GM18505 (cell line): ENCODE data around the gene CHRM5.
A peak's percentile ranks its signal among the peaks of the same experiment; 100 is the strongest.

Experiments used
- ATAC-seq: cut with Tn5 transposase; IDR thresholded peaks from one replicate; pipeline ENCODE4 v1.9.1; 2021; ENCODE audit not compliant: unreplicated experiment
- POLR2A ChIP-seq: IDR thresholded peaks from 4 replicates; pipeline ENCODE4 v1.6.1; 2011; ENCODE audit warnings: borderline replicate concordance; ENCODE audit not compliant: insufficient read depth, insufficient read length; ENCODE audit errors: extremely low read depth

CHRM5 gene

GRCh38 chr15:34059946-34060345 is 91.6 kb downstream of the CHRM5 start:
- no peak for ATAC-seq
- TF ChIP-seq POLR2A, result no peak

GRCh38 chr15:34064438-34064837 is 96.1 kb downstream of the CHRM5 start:
- ATAC-seq, result no peak

GRCh38 chr15:34065261-34065660 is 97.0 kb downstream of the CHRM5 start:
- no peak for ATAC-seq
- TF ChIP-seq POLR2A, result no peak

More at GRCh38 chr15:34064438-34064837, 96.1 kb downstream of the CHRM5 start:
- TF ChIP-seq POLR2A, result no peak

GRCh38 chr15:34065941-34066340 is 97.6 kb downstream of the CHRM5 start:
- no peak for ATAC-seq
- no peak for TF ChIP-seq POLR2A

- TF ChIP-seq POLR2A, result no peak
- no peak for ATAC-seq
These were observed 101.7 kb downstream of the CHRM5 start for GRCh38 chr15:34070003-34070402.

GRCh38 chr15:34076785-34077184 is 108.5 kb downstream of the CHRM5 start:
- no peak for ATAC-seq

GRCh38 chr15:34078900-34079299 is 110.6 kb downstream of the CHRM5 start:
- TF ChIP-seq POLR2A, result no peak
- ATAC-seq, result no peak

More at GRCh38 chr15:34076785-34077184, 108.5 kb downstream of the CHRM5 start:
- no peak for TF ChIP-seq POLR2A

- no peak for ATAC-seq
- no peak for TF ChIP-seq POLR2A
These were observed 111.6 kb downstream of the CHRM5 start for GRCh38 chr15:34079904-34080303.

- no peak for TF ChIP-seq POLR2A
- ATAC-seq, result no peak
These were observed 115.8 kb downstream of the CHRM5 start for GRCh38 chr15:34084086-34084485.

- no peak for ATAC-seq
- no peak for TF ChIP-seq POLR2A
These were observed 117.4 kb downstream of the CHRM5 start for GRCh38 chr15:34085746-34086145.

GRCh38 chr15:34099914-34100313 is 131.6 kb downstream of the CHRM5 start:
- TF ChIP-seq POLR2A, result no peak
- ATAC-seq, result no peak

- ATAC-seq, result peak; percentile 97
- TF ChIP-seq POLR2A, result peak; percentile 98
These were observed 133.3 kb downstream of the CHRM5 start, which contains the start of the genes EMC7 and PGBD4 for GRCh38 chr15:34101366-34102174. Gene EMC7 (minus strand): TSS chr15:34101862. CDS start chr15:34101839, 23 bp downstream. Gene PGBD4 (plus strand): TSS chr15:34102083. CDS start chr15:34102532, 449 bp downstream.

GRCh38 chr15:34102175-34102925 is 134.1 kb downstream of the CHRM5 start:
- no peak for ATAC-seq
- no peak for TF ChIP-seq POLR2A
